Smooth muscle cell (in vitro differentiated cells): ENCODE results near the gene MMP15. TPM values are rescaled to one million over a fixed set of nuclear protein-coding genes. Genes with fewer than 3 reads are reported as not detected.

Source experiments
- DNase-seq: peaks from one replicate; lab custom pipeline; 2025; ENCODE audit not compliant: unreplicated experiment; lab: John Stamatoyannopoulos, UW
- H2AFZ ChIP-seq: fragments of 200-600 bp; sonication (generic); 2 replicates; pipeline ENCODE4 v1.6.0; 2016; ENCODE audit warnings: antibody characterized with exemption, low read depth, mild to moderate bottlenecking
- H3F3A ChIP-seq: fragments of 200-600 bp; sonication (generic); 2 replicates; pipeline ENCODE4 v1.6.0; 2017; ENCODE audit warnings: antibody characterized with exemption, low read depth
- H3K27ac ChIP-seq: fragments of 200-600 bp; sonication (generic); 2 replicates; pipeline ENCODE4 v1.5.1; 2016; ENCODE audit warnings: low read depth, mild to moderate bottlenecking
- H3K27me3 ChIP-seq: fragments of 200-600 bp; sonication (generic); 2 replicates; pipeline ENCODE4 v1.6.1; 2016; ENCODE audit warnings: low read depth, mild to moderate bottlenecking
- H3K36me3 ChIP-seq: fragments of 200-600 bp; sonication (generic); 2 replicates; pipeline ENCODE4 v1.5.1; 2016; ENCODE audit warnings: low read depth
- H3K4me1 ChIP-seq: fragments of 200-600 bp; sonication (generic); 2 replicates; pipeline ENCODE4 v1.5.1; 2016; ENCODE audit warnings: low read depth
- H3K4me2 ChIP-seq: fragments of 200-600 bp; sonication (generic); 2 replicates; pipeline ENCODE4 v1.6.0; 2016; ENCODE audit warnings: mild to moderate bottlenecking
- H3K4me3 ChIP-seq: fragments of 200-600 bp; sonication (generic); 2 replicates; pipeline ENCODE4 v1.5.1; 2016; ENCODE audit warnings: mild to moderate bottlenecking
- H3K79me2 ChIP-seq: fragments of 200-600 bp; sonication (generic); 2 replicates; pipeline ENCODE4 v1.6.0; 2016; ENCODE audit warnings: low read depth, mild to moderate bottlenecking
- H3K9ac ChIP-seq: fragments of 200-600 bp; sonication (generic); 2 replicates; pipeline ENCODE4 v1.6.0; 2016; ENCODE audit warnings: low read depth
- H3K9me3 ChIP-seq: fragments of 200-600 bp; sonication (generic); replicated peaks from 2 replicates; pipeline ENCODE4 v1.5.1; 2016; ENCODE audit warnings: low read depth
- H4K20me1 ChIP-seq: fragments of 200-600 bp; sonication (generic); 2 replicates; pipeline ENCODE4 v1.6.0; 2016; ENCODE audit warnings: low read depth
- WGBS: methylation state at CpG from one replicate; pipeline ENCODE4 v1.1.7; 2016; ENCODE audit warnings: low lambda C conversion rate; 5-methylcytosine and 5-hydroxymethylcytosine counted together
- polyA plus RNA-seq: library from polyadenylated mRNA; unstranded; fragments of >200 nt; fragmentation: Nextera tagmentation; extraction: Ambion mirVana; gene quantifications from 2 replicates; pipeline ENCODE4 v1.2.1, GENCODE V29; 2016
- total RNA-seq: library from RNA; depleted of rRNA; stranded (reverse); fragments of >200 nt; gene quantifications from 2 replicates; pipeline ENCODE4 v1.2.3, GENCODE V29; 2014
- TF ChIP-seq, protein P1 (sequence below): fragments of 200-600 bp; sonication (generic); IDR thresholded peaks from 2 replicates; pipeline ENCODE4 v1.5.1; 2017; ENCODE audit warnings: borderline replicate concordance, mild to moderate bottlenecking, antibody characterized with exemption; ENCODE audit not compliant: insufficient read depth, poor library complexity, severe bottlenecking

The MMP15 gene
- total and polyA plus RNA-seq, 2 experiments from 2014 or later, result 2.3 to 5.2 TPM

DNA sequence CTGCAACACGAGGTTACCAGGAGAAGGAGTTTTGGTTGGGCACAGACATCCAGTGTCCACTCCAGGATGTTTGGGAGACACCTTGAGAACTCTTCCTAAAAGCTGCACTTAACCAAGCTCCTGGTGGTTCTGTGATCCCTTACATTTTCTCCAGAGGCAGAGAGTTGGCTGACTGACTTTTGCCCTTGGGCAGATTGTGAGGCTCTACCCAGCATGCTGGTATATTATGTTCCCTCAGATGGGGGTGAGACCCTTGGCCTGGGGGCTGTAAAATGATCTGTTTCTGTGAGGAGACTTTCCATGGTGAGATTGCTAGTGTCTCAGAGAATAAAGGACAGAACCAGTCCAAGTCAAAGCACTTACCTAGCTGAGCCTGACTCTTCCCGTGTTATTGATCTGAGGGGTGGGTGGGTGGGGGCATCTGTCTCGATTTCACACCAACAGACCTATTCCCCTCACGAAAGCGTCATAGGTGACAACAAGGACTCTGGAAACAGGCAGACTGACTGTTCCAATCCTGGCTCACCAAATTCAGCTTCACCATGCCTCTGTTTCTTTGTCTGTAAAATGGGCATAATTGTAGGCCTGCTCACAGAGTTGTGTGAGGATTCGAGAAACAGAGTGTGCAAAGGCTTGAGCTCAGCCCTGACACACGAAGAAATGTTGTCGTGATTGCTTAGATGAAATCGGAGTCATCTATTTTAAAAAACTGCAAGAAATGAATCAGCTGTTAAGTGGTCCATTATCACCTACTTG lies 12.2 kb upstream of the MMP15 start:
- Histone ChIP-seq H3K4me1 (peaks cover 14% of the 10 kb centered on the region), H3K9me3 (no peaks in the 10 kb centered on the region), H3K9ac (no peak overlapping the region), H3K79me2 (no peaks in the 10 kb centered on the region), H2AFZ (no peak overlapping the region), H3K36me3 (no peaks in the 10 kb centered on the region), H3K27me3 (no peaks in the 10 kb centered on the region), H4K20me1 (peaks cover 25% of the 10 kb centered on the region), H3F3A (peaks cover 8% of the 10 kb centered on the region), H3K27ac (no peak overlapping the region), H3K4me2 (no peak overlapping the region), H3K4me3 (no peak overlapping the region)
- DNase-seq, result no peak
- 90% methylated on average over 9 of the region's 9 CpGs for WGBS
- TF ChIP-seq, protein P1, sequence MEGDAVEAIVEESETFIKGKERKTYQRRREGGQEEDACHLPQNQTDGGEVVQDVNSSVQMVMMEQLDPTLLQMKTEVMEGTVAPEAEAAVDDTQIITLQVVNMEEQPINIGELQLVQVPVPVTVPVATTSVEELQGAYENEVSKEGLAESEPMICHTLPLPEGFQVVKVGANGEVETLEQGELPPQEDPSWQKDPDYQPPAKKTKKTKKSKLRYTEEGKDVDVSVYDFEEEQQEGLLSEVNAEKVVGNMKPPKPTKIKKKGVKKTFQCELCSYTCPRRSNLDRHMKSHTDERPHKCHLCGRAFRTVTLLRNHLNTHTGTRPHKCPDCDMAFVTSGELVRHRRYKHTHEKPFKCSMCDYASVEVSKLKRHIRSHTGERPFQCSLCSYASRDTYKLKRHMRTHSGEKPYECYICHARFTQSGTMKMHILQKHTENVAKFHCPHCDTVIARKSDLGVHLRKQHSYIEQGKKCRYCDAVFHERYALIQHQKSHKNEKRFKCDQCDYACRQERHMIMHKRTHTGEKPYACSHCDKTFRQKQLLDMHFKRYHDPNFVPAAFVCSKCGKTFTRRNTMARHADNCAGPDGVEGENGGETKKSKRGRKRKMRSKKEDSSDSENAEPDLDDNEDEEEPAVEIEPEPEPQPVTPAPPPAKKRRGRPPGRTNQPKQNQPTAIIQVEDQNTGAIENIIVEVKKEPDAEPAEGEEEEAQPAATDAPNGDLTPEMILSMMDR, result no peak

DNA sequence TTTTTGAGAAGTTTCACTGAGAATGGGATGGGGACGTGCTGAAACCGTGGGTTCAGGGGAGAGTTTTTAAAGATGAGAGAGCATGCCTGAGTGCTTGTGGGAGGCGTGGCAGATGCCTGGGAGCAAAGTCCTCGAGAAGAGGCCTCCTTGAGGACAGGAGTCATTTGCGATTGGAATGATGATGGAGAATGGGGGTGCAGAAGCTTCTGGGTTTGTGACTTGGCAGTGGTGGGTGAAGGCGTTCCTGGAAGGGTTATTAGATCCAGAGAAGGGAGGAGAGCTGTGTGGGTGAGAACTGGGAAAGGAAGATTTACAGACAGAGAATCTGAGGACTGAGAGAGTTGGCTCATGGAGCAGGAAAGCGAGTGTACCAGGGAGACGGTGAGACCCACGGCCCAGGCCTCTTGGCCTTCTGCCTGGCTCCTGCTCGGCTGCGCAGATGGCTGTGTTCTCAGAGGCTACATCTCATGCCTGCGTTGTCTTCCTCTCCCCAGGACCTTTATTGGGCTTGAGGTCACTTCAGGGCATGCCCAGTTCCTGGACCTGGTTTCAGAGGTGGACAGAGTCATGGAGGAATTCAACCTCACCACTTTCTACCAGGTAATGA lies 8.6 kb upstream of the MMP15 start:
- Histone ChIP-seq H3K4me1 (peaks cover 10% of the 10 kb centered on the region), H3K27me3 (no peaks in the 10 kb centered on the region), H3K9me3 (no peaks in the 10 kb centered on the region), H3K36me3 (no peaks in the 10 kb centered on the region), H3K27ac (no peak overlapping the region), H3F3A (peaks cover 6% of the 10 kb centered on the region), H3K4me2 (no peak overlapping the region), H3K4me3 (no peak overlapping the region), H3K79me2 (no peaks in the 10 kb centered on the region), H3K9ac (no peak overlapping the region), H2AFZ (no peak overlapping the region), H4K20me1 (peaks cover 12% of the 10 kb centered on the region)
- no peak for DNase-seq
- WGBS, result 83% methylated on average over 12 of the region's 12 CpGs
- TF ChIP-seq, protein P1, result no peak

DNA sequence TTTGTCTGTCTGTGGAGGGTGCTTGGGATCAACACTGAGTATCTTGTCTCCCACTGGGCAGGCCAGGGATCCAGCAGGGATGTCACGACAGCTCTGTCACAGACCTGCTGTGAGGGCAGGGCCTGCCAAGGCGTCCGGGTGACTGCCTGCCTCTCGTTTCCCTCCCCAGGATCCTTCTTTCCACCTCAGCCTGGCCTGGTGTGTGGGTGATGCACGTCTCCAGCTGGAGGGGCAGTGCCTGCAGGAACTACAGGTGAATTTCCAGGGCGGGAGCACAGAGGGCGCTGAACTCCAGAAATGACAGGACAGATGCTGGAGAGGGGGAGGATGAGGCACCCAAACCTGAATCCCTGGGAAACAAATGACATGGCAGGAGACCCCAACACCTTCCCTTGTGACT lies 6.8 kb upstream of the MMP15 start:
- Histone ChIP-seq H3K27me3 (no peaks in the 10 kb centered on the region), H3K79me2 (no peaks in the 10 kb centered on the region), H3K4me1 (no peaks in the 10 kb centered on the region), H3K4me2 (no peak overlapping the region), H3K4me3 (no peak overlapping the region), H4K20me1 (no peaks in the 10 kb centered on the region), H3F3A (no peaks in the 10 kb centered on the region), H3K9ac (no peak overlapping the region), H3K27ac (no peak overlapping the region), H3K9me3 (no peaks in the 10 kb centered on the region), H3K36me3 (no peaks in the 10 kb centered on the region), H2AFZ (no peak overlapping the region)
- no peak for DNase-seq
- WGBS, result 84% methylated on average over 7 of the region's 7 CpGs
- TF ChIP-seq, protein P1, result no peak
